MCF 10A (cell line): Measurements from ENCODE around the gene MED20. TPM values are rescaled to one million over a fixed set of nuclear protein-coding genes. Genes with fewer than 3 reads are reported as not detected.

Experiments used
- BruUV-seq: library from RNA; stranded (reverse); fragments of 400-500 nt; replicated peaks from 2 replicates; lab custom pipeline; 2021; lab: Mats Ljungman, UMichigan
- CTCF ChIA-PET: fragments of 300-600 bp; sonication (Branson Sonifier 250); formaldehyde crosslinking; extraction: SDS; loops from one replicate; lab custom pipeline; 2021; ENCODE audit warnings: antibody characterized with exemption, inconsistent platforms; lab: Yijun Ruan, JAX
- POLR2A ChIA-PET: fragments of 300-600, 350-650 bp; sonication (Branson Sonifier 250); formaldehyde crosslinking; extraction: SDS; loops from one replicate; lab custom pipeline; 2020; ENCODE audit warnings: antibody characterized with exemption, inconsistent platforms; lab: Yijun Ruan, JAX
- DNase-seq: peaks from one replicate; pipeline ENCODE4 v3.0.0-alpha.2; 2018; ENCODE audit not compliant: unreplicated experiment
- H3K27ac Mint-ChIP-seq: one replicate; pipeline ENCODE4 v1.8.0; 2022; ENCODE audit warnings: mild to moderate bottlenecking, low read depth, mixed read lengths; ENCODE audit not compliant: unreplicated experiment
- H3K27me3 Mint-ChIP-seq: one replicate; pipeline ENCODE4 v1.8.0; 2022; ENCODE audit warnings: mixed read lengths; ENCODE audit not compliant: insufficient read depth, unreplicated experiment
- H3K36me3 Mint-ChIP-seq: one replicate; pipeline ENCODE4 v1.8.0; 2022; ENCODE audit warnings: mild to moderate bottlenecking, moderate library complexity, mixed read lengths; ENCODE audit not compliant: insufficient read depth, unreplicated experiment
- H3K4me1 Mint-ChIP-seq: one replicate; pipeline ENCODE4 v1.8.0; 2022; ENCODE audit warnings: mixed read lengths; ENCODE audit not compliant: insufficient read depth, unreplicated experiment
- H3K4me3 Mint-ChIP-seq: one replicate; pipeline ENCODE4 v1.8.0; 2022; ENCODE audit warnings: mild to moderate bottlenecking, moderate library complexity, mixed read lengths; ENCODE audit not compliant: unreplicated experiment
- H3K9me3 Mint-ChIP-seq: one replicate; pipeline ENCODE4 v1.8.0; 2022; ENCODE audit warnings: mixed read lengths; ENCODE audit not compliant: unreplicated experiment
- intact Hi-C: fragments of 100-400 bp; cut with micrococcal nuclease; formaldehyde crosslinking; loops from 2 replicates; pipeline ENCODE4 v1.14.1; 2022
- total RNA-seq: library from RNA; stranded (reverse); gene quantifications from 2 replicates; pipeline ENCODE4 v1.2.3, GENCODE V29; 2022
- TF ChIP-seq, protein P1 (sequence below): fragments of 200-600 bp; IDR thresholded peaks from one replicate; pipeline ENCODE4 v1.8.0; 2022; ENCODE audit warnings: antibody characterized with exemption, mild to moderate bottlenecking; ENCODE audit not compliant: unreplicated experiment

The MED20 gene
- total RNA-seq, 1 experiment from 2014 or later: 27.6 TPM

DNA sequence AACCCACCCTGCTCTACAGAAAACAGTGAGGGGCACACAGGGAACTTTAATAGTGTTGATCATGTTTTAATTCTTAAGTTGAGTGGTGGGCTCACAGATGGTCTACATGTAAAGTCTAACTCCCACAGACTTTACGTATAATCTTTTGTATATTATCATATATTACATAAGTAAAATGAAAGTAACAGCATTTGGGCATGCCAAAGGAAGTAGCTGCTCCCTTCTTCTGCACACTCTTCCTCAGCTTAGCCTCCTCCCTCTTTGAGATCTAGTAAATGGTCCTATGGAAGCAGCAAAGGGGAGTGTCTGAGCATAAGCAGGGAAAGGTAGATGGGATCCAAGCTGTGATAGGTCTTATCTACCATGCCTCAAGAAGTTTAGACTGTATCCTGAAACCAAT is 11.2 kb downstream of the MED20 start:
- POLR2A ChIA-PET: interaction anchor here (0.6 to 1.3 kb wide), 3 partner anchors 11 to 1087 kb away, joined by 3 to 4 read pairs (median 3); no protein-coding TSS in a partner anchor
- BruUV-seq: no TSS peak
- intact Hi-C loops: no loop called here
- Mint-ChIP-seq H3K27ac (no peak overlapping the region), H3K27me3 (no peaks in the 10 kb centered on the region), H3K4me1 (peaks cover 6% of the 10 kb centered on the region), H3K4me3 (no peak overlapping the region), H3K9me3 (no peaks in the 10 kb centered on the region), H3K36me3 (peaks cover 87% of the 10 kb centered on the region)
- TF ChIP-seq, protein P1, sequence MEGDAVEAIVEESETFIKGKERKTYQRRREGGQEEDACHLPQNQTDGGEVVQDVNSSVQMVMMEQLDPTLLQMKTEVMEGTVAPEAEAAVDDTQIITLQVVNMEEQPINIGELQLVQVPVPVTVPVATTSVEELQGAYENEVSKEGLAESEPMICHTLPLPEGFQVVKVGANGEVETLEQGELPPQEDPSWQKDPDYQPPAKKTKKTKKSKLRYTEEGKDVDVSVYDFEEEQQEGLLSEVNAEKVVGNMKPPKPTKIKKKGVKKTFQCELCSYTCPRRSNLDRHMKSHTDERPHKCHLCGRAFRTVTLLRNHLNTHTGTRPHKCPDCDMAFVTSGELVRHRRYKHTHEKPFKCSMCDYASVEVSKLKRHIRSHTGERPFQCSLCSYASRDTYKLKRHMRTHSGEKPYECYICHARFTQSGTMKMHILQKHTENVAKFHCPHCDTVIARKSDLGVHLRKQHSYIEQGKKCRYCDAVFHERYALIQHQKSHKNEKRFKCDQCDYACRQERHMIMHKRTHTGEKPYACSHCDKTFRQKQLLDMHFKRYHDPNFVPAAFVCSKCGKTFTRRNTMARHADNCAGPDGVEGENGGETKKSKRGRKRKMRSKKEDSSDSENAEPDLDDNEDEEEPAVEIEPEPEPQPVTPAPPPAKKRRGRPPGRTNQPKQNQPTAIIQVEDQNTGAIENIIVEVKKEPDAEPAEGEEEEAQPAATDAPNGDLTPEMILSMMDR: no peak
- CTCF ChIA-PET: interaction anchor here (1.0 kb wide), 1 partner anchor 12 kb away, joined by 3 read pairs; the partner anchor contains the start of genes BYSL and MED20
- DNase-seq: no peak

DNA sequence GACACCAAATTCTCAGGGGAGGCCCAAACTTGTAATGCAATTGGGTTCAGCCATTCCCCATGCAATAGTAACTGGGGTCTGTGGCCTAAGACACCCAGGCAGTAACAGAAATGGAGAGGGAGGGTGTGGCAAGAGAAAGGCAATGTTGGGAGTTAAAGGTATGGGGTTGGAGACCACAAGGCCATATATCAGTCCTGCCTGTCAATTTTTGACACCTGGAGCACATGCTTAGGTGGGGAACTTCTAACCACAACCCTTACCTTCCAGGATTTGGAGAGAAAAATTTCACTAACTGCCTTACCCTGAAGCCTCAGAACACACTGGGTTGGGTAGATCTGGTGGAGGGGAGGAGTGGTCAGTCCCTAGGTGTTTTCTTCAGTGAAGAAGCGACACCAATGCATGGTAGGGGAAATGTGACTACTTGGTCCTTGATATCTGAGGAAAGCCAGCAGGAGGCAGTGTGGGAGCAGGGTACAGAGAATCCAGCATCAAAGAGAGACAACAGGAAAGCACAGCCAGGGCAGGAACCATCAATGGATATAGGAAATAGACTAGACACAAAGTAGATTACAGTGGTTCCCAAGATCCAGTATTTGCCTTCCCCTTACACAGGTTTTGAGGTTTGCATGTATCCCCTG is 18.9 kb downstream of the MED20 start:
- Mint-ChIP-seq H3K36me3 (peaks cover 60% of the 10 kb centered on the region), H3K27me3 (no peaks in the 10 kb centered on the region), H3K4me1 (peaks cover 8% of the 10 kb centered on the region), H3K9me3 (no peaks in the 10 kb centered on the region), H3K4me3 (no peak overlapping the region), H3K27ac (no peak overlapping the region)
- TF ChIP-seq, protein P1: peak; percentile 19
- ChIA-PET POLR2A (no interaction called here), CTCF (interaction anchor here (2.1 kb wide), 1 partner anchor 19 kb away, joined by 6 read pairs; the partner anchor contains the start of genes BYSL and MED20)
- intact Hi-C loops: no loop called here
- BruUV-seq: no TSS peak
- DNase-seq: peak; percentile 45

DNA sequence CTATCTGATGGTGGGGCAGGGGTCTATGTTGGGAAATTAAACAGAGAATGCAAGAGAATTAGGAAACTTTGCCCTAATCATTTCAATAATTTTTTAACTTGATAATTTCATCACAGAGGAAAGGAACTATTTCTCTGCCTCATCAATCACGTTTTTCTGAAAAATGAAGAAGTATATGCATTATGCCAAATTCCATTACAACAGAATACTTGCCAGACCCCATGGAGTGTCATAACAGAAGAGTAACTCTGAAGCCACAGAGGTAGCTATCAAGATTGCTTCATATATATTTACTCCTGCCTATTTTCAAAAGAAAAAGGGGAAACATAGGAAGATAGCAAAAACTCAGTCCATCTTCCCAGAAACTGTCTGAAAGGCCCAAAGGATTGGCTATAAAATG is 20.1 kb downstream of the MED20 start:
- Mint-ChIP-seq H3K9me3 (no peaks in the 10 kb centered on the region), H3K27me3 (no peaks in the 10 kb centered on the region), H3K27ac (no peak overlapping the region), H3K36me3 (peaks cover 49% of the 10 kb centered on the region), H3K4me1 (peaks cover 14% of the 10 kb centered on the region), H3K4me3 (no peak overlapping the region)
- intact Hi-C loops: no loop called here
- POLR2A ChIA-PET: no interaction called here
- BruUV-seq: no TSS peak
- no peak for DNase-seq
- TF ChIP-seq, protein P1: no peak
- CTCF ChIA-PET: interaction anchor here (0.7 kb wide), 1 partner anchor 15 kb away, joined by 3 read pairs; no protein-coding TSS in a partner anchor

DNA sequence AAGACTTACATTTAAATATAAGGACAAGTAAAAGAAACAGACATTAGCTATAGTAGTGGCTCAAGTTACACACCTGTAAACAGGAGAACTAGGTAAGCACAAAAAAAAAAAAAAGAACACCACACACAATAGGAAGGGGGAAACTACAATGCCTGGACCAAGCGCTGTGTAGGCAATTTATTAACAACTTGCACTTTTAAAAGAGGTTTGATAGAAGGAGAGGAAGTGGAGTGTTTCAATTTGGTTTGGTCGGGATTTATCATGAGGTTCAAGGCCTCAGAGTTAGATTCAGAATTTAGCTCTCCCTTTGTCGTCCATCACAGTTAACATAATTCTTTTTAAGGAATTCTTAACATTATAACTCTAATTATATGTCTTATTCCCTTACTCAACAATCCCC is 24.7 kb downstream of the MED20 start:
- H3K4me3 Mint-ChIP-seq: no peak overlapping the region

More for the DNA sequence above, 24.7 kb downstream of the MED20 start:
- intact Hi-C loops: no loop called here
- TF ChIP-seq, protein P1: no peak
- CTCF ChIA-PET: interaction anchor here (1.0 to 1.9 kb wide), 4 partner anchors 25 to 111 kb away, joined by 3 to 7 read pairs (median 5); partner anchors contain the start of genes BYSL and MED20
- Mint-ChIP-seq H3K27ac (no peak overlapping the region), H3K9me3 (no peaks in the 10 kb centered on the region), H3K36me3 (peaks cover 11% of the 10 kb centered on the region), H3K4me1 (peaks cover 9% of the 10 kb centered on the region), H3K27me3 (no peaks in the 10 kb centered on the region)
- DNase-seq: no peak
- TSS peak; percentile 57 for BruUV-seq
- POLR2A ChIA-PET: interaction anchor here (0.6 to 3.0 kb wide), 11 partner anchors 9 to 154 kb away, joined by 3 to 35 read pairs (median 3); partner anchors contain the start of genes BYSL, MED20 and TAF8
